Endometrium (tissue), 2 donors: ENCODE measurements around the gene SPTBN4.
"Not testable (repeated sequence)": the region's sequence is repeated elsewhere in the genome, so short reads cannot be mapped to it uniquely, and the experiment has no call there.

Experiments used
- FAIRE-seq: peaks from 2 replicates; lab custom pipeline; 2012; peaks lifted over from hg19 to GRCh38; lab: Jason Lieb, UNC
- donor health status: control.
- donor health status: control.

The SPTBN4 gene

DNA sequence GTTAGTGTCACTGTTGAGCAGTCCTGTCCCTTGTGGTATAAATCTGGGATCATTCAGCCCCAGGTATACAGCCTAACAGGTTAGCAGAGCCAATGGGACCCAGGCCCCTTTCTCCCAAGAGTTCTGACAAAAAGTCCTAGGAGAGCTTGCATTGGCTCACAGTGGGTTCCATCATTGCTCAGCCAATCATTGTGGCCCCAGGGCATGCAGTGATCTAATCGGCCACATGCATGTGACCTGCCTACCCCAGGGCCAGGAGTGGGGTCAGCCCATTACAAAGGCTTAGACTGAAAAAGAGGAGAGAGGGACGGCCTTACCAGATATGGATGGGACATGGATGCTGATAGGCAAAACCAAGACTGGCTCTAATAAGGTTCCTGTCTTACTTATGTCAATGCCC, 41.1 kb downstream of the SPTBN4 start:
- FAIRE-seq: no peak

DNA sequence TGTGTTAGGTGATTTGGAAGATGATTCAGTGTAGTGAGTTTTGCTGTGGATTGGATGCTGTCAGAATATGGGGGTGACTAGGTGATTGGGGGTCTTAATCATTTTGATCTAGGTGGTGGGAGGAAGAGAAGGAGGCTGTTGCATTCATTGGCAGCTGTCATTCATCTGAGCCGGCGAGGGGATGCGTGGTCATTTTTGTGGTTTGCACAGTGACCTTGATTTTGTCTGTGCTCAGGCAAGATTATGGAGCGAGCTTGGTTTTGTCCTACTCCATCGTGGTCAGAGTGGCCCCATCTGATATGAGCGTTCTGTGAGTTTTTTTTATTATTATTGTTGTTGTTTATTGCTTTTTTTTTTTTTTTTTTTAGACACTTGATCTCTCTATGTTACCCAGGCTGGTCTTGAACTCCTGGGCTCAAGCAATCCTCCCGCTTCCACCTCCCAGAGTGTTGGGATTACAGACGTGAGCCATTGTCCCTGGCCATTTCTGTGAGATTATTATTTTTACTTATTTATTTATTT, 42.0 kb downstream of the SPTBN4 start:
- no peak for FAIRE-seq

DNA sequence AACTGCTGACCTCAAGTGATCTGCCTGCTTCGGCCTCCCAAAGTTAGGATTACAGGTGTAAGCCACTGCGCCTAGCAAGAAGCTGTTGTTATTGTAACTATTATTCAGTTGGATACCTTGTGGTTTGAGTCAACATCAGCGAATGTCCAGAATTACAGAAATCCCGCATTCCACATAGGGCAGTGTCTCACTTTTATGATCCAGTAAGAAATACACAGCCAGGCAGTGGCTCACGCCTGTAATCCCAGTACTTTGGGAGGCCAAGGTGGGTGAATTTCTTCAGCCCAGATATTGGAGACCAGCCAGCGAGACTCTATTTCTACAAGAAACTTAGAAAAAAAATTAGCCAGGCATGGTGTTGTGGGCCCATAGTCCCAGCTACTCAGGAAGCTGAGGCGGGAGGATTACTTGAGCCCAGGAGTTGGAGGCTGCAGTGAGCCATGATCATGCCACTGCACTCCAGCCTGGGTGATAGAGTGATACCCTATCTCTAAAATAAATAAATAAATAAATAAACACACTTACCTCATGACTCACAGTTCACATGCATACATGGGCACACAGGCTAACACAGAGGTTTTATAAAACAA, 43.8 kb downstream of the SPTBN4 start:
- no peak for FAIRE-seq

DNA sequence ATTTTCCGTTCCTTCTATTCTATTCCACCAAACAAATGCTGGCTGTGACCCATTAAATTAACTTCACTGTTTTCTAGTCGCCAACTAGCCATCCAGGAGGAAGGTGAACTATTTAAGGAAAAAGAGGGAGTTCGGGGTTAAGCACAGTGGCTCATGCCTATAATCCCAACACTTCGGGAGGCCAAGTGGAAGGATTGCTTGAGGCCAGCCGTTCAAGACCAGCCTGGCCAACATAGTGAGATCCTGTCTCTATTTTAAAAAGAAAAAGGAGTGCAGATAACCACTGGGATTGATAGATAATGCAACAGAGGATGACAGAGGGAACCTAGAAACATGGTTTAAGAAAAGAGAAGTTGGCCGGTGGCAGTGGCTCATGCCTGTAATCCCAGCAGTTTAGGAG, 44.7 kb downstream of the SPTBN4 start:
- no peak for FAIRE-seq

DNA sequence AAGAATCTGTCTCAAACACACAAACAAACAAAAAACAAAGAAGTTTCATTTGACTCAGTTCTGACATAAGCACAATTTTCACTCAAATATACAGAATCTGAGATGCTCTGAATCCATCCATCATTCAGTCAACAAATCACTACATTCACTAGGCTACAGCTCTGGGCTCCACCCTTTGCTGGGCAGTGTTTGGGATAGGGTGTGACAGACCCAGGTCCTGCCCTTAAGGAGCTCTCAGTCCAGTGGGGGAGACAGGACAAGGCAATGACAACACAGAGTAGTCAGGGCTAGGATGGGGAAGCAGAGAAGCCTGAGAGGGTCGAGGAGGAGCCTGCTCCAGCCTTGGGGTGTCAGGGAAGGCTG, 45.3 kb downstream of the SPTBN4 start:
- no peak for FAIRE-seq

DNA sequence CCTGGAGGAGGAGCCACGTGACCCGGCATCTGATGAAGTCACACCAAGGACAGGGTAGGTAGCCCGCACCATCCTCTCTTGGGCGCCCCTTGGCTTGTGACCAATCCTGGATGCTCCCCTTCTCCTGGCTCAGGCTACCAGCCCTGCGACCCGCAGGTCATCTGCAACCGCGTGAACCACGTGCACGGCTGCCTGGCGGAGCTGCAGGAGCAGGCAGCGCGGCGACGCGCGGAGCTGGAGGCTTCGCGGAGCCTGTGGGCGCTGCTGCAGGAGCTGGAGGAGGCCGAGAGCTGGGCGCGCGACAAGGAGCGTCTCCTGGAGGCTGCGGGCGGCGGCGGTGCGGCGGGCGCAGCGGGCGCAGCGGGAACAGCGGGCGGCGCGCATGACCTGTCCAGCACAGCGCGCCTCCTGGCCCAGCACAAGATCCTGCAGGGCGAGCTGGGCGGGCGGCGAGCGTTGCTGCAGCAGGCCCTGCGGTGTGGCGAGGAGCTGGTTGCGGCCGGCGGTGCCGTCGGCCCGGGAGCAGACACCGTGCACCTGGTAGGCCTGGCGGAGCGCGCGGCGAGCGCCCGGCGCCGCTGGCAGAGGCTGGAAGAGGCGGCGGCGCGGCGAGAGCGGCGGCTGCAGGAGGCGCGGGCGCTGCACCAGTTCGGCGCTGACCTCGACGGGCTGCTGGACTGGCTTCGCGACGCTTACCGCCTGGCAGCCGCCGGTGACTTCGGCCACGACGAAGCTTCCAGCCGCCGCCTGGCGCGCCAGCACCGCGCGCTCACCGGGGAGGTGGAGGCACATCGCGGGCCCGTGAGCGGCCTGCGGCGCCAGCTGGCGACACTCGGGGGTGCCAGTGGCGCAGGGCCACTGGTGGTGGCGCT, 45.9 kb downstream of the SPTBN4 start:
- no peak for FAIRE-seq

DNA sequence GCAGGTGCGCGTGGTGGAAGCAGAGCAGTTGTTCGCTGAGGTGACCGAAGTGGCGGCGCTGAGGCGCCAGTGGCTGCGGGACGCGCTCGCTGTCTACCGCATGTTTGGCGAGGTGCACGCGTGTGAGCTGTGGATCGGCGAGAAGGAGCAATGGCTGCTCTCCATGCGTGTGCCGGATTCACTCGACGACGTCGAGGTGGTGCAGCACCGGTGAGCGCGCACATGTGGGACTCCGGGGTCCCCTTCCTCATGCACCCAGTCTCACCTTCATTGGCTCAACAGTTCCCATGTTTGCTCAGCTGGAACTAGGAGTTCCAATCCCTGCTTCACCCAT, 46.5 kb downstream of the SPTBN4 start:
- no peak for FAIRE-seq

DNA sequence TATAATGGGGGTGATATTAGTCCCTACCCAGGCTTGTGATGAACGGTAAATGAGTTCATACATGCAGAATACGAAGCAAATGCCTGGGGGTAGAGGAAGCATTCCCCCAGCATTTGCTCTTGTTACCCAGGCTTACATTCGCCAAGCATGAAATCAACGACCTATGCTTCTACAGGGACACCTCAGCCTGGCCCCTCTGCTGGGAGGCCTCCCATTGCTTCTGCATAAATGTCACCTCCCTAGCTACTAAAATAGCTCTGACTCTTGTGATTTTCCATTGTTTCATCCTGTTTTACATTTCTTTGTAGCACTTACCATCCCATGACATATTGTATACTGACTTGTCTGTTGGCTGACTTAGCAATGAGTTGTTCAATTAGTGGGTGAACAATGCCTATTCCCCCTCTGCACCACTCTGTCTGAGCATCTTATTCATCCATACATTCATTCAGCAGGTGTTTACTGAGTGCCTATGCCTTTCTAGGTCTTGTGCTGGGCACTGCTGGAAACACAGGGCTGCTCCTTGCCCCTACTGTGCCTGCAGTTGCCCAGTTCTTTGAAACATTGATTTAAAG, 47.0 kb downstream of the SPTBN4 start:
- no peak for FAIRE-seq

DNA sequence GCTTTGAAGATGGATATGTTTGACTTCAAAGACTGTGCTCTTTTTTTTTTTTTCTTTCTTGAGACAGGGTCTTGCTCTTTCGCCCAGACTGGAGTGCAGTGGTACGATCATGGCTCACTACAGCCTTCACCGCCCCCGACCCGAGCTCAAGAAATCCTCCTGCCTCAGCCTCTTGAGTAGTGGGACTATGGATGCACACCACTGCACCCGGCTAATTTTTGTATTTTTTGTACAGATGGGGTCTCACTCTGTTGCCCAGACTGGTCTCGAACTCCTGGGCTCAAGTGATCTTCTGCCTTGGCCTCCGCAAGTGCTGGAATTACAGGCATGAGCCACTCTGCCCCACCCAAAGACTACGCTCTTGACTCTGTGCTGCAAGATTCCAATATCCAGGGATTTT, 50.4 kb downstream of the SPTBN4 start:
- no peak for FAIRE-seq

DNA sequence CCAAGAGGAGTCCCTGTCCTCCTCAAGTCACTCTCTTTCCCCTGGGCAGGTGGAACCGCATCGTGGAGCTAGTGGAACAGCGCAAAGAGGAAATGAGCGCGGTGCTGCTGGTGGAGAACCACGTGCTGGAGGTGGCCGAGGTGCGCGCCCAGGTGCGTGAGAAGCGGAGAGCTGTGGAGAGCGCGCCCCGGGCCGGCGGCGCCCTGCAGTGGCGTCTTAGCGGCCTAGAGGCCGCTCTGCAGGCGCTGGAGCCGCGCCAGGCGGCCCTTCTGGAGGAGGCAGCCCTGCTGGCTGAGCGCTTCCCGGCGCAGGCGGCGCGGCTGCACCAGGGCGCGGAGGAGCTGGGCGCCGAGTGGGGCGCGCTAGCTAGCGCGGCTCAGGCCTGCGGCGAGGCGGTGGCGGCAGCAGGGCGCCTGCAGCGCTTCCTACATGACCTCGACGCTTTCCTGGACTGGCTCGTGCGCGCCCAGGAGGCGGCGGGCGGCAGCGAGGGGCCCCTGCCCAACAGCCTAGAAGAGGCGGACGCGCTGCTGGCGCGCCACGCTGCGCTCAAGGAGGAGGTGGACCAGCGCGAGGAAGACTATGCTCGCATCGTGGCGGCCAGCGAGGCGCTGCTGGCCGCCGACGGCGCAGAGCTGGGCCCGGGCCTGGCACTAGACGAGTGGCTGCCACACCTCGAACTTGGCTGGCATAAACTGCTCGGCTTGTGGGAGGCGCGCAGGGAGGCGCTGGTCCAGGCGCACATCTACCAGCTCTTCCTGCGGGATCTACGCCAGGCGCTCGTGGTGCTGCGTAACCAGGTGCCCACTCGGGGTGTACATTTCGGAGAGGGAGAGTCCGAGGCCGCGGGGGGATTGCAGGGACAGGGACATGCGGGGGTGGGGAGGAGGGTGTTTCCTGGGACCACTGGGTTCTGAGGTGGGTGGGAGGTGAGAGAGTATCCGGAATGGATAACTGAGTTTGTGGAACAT, 52.8 kb downstream of the SPTBN4 start:
- no peak for FAIRE-seq

DNA sequence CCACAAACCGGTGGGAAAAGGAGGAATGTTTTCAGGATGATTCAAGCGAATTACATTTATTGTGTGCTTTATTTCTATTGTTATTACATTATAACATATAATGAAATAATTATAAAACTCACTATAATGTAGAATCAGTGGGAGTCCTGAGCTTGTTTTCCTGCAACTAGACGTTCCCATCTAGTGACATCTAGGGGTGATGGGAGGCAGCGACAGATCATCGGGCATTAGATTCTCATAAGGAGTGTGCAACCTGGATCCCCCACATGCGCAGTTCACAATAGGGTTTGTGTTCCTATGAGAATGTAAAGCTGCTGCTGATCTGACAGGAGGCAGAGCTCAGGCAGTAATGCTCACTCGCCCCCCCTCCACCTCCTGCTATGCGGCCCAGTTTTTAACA, 54.5 kb downstream of the SPTBN4 start:
- FAIRE-seq: no peak

DNA sequence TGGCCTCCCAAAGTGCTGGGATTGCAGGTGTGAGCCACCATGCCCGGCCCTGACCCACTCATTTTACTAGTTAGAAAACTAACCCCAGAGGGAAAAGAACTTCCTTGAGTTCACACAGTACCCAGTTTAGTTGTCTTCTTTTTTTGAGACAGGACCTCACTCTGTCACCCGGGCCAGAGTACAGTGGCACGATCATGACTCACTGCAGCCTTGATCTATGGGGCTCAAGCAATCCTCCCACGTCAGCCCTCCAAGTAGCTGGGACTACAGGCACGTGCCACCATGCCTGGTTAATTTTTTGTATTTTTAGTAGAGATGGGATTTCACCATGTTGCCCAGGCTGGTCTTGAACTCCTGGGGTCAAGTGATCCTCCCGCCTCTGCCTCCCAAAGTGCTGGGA, 55.1 kb downstream of the SPTBN4 start:
- not testable (repeated sequence) for FAIRE-seq

DNA sequence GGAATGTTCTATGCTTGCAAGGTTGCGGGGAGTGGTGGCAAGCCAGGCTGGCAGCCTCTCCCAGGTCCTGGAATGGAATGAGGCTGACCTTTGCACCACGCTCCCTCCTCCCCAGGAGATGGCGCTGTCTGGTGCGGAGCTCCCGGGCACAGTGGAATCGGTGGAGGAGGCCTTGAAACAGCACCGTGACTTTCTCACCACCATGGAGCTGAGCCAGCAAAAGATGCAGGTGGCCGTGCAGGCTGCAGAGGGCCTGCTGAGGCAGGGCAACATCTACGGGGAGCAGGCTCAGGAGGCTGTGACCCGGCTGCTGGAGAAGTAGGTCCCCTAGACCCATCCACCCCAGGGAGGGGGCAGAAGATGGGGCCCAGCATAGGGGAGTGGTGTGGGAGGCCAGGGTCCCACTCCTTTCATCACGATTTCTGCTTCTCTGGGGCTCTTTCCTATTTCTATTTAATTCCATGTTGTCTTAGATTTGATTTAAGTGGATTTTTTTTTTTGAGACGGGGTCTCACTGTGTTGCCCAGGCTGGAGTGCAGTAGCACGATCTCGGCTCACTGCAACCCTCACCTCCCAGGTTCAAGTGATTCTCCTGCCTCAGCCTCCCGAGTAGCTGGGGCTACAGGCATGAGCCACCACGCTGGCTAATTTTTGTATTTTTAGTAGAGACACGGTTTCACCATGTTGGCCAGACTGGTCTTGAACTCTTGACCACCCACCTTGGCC, 56.7 kb downstream of the SPTBN4 start:
- FAIRE-seq: no peak

DNA sequence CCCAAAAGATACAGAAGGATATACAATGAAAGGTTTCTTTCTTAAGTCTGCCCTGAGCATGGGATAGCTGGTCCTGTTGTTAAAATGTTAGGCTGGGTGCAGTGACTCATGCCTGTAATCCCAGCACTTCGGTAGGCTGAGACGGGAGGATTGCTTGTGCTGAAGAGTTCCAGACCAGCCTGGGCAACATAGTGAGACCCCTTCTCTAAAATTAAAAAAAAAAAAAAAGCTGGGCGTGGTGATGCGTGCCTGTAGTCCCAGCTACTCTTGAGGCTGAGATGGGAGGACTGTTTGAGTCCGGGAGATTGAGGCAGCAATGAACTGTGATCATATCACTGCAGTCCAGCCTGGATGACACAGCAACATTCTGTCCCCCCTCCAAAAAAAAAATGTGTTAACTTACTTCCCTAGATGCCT, 57.3 kb downstream of the SPTBN4 start:
- FAIRE-seq: no peak

DNA sequence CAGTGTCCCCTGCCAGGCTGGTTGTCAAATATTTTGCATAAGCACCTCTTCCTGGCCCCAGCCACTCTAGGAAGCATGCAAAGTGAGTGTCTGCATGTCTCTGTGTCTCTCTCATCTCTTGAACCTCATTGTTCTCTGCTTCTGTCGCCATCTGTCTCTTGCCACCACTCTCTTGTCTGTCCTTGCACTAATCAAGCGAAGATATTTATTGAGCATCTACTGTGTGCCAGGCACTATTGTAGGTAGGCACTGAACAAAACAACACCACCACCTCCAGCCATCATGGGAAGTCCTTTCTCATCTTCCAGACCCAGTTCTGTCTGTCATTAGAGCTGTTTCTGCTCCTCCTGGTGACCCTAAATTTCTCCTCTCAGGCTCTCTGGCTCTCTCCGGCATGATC, 57.9 kb downstream of the SPTBN4 start:
- FAIRE-seq: no peak

DNA sequence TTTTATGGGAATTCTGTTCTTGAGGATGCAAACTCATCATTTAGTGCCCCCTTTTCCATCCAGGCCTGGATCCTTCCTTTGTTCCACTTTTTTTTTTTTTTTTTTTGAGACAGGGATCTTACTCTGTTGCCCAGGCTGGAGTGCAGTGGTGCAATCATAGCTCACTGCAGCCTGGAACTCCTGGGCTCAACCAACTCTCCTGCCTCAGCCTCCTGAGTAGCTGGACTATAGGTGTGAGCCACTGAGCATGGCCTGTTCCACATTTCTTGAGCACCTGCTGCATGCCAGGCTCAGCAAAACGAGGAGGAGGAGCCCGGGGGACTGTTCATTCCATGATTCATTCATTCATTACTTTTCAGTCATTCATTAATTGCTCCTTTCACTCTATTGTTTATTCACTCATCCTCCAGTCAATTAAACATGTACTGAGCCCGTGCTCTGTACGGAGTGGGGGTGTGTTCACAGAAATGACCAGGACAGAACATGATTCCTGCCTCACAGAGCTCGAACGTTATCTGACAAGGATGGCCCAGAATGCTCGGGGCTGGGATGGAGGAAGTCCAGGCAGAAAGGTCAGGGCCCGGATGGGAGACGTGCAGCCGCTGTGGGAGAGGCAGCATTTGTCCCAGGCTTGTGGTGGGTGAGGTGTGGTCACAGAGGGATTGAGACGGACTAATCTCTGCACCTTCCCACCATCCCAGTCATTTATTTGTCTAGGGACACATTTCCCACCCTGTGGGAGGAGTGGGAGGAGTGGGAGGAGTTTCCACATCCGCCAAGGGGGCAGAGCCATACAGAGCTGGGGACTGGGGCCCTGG, 58.6 kb downstream of the SPTBN4 start:
- FAIRE-seq: no peak

DNA sequence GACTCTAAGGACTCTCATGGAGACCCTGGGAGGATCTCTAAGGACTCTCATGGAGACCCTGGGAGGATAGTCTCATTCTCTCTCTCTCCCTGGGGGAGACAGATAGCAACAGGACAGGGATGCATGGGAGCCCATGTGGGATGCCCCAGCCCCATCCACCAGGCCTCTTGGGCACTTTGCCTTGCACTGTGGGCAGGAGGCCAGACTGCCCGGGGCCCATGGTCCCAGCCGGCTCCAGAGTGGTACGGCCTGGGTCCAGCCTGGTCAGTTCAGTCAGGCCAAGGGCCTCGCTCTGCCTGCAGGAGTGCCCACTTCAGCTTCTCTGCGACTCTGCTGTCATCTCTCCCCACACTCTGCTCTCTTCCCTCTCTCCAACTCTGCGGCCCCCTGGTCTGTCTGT, 61.3 kb downstream of the SPTBN4 start:
- FAIRE-seq: no peak

DNA sequence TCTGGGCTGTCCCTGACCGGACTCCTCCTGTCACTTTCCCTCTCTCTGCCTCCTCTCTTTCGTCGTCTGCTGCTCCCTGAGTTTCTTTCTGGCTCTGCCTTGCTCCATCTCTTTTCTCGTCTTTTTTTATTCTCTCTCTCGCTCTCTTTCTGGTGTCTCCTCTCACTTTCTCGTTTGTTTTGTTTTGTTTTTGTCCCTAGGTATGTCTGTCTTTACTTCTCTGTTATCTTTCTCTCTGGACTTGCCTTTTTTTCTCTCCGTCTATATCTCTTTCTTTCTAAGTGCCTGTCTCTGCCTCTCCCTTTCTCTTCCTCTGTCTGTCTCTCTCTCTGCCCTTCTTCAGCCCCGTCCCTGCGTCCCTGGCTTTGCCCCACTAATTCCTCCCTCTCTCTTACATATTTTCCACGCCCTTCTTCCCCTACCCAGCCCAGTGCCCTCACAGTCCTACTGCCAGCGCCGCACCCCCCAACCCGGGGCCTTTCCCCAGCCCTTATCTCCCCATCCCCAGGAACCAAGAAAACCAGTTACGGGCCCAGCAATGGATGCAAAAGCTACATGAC, 61.8 kb downstream of the SPTBN4 start:
- FAIRE-seq: no peak

DNA sequence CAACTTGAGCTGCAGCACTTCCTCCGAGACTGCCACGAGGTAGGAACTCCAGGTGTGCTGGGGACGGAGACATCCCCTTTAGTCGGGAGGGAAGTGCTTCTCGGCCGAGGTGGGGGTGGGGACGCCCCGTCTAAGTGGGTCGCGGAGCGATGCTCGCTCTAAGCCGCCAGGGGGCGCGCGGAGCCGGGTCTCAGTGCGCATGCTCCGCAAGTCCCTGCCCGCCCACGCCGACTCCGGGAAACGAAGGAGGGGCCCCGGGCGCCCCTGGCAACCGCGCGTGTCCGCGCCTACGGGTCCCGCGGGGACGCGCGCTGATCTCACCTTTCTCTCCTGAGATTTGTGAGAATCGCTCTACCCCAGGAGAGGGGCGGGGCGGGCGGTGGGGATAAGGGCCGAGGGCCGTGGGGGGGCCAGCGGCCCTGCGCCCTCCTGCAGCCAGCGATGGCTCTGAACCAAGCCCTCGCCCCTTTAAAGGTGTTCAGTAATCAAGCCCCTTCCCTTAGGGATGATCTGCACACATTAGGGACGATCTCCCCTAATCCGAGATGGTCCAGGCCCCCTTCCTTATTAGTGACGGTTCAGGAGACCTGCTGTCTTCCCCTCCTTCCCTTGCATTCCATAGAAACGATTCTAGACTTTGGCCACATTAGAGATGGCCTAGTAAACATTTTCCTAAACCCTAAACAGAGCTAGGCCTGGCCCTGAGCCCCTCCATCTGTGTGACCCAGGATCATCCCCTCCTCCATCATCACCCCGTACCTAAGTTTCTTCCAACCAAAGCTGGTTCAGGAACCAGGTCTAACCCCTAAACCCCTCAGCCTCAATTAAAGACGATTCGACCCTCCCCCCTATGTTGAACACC, 62.5 kb downstream of the SPTBN4 start:
- no peak for FAIRE-seq
